ENCODE data around the gene TAF1D.
"Not testable (repeated sequence)": the region's sequence is repeated elsewhere in the genome, so short reads cannot be mapped to it uniquely, and the experiment has no call there.

The TAF1D gene, protein sequence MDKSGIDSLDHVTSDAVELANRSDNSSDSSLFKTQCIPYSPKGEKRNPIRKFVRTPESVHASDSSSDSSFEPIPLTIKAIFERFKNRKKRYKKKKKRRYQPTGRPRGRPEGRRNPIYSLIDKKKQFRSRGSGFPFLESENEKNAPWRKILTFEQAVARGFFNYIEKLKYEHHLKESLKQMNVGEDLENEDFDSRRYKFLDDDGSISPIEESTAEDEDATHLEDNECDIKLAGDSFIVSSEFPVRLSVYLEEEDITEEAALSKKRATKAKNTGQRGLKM

GRCh38 chr11:93741094-93741881 lies at the start of gene TAF1D, which contains the start of gene C11orf54:
TSS of gene TAF1D (minus strand) at chr11:93741495. CDS start at chr11:93739304, 2,191 bp downstream.
TSS of gene C11orf54 (plus strand) at chr11:93741672. CDS start at chr11:93747394, 5,722 bp downstream.
- peak; percentile 96 for DNase-seq

- no peak for DNase-seq
Measured at GRCh38 chr11:93784935-93785360, 43.7 kb upstream of the TAF1D start.

DNA sequence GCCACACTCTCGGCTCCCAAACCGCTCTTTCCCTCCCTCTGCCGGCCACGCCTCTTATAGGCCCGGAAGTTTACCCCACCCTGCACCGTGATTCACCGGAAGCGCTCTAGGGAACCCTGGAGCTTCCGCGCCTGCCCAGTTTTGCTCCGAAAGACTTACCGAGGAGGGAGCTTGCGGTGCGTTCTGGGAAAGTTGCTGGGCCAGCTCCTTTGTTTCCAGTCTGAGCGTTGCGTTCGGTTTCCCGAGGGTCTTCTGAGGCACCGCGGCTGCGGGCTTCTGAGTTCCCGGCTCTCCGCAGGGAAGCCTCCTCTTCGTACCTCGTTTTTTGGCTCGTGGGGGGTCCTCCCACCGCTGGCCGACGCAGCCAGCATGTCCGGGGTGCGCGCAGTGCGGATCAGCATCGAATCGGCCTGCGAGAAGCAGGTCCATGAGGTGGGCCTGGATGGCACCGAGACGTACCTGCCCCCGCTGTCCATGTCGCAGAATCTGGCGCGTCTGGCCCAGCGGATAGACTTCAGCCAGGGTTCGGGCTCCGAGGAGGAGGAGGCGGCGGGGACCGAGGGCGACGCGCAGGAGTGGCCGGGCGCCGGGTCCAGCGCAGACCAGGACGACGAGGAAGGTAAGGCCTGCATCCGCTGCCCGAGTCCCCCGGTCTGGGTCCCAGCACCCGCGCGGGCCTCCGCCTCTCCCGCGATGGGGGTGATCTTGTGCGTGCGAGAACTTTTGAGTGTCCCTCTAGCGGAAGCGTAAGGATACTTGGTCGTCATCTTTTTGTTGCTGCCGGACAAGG lies 43.0 kb upstream of the TAF1D start, which contains the start of gene MED17:
Gene MED17 (plus strand): TSS at position 138 of the 790 bp plus-strand sequence. CDS start 232 bp downstream, at position 370.
- peak; percentile 92 for DNase-seq

- DNase-seq, result no peak
Measured at GRCh38 chr11:93783765-93784144, 42.5 kb upstream of the TAF1D start.

DNA sequence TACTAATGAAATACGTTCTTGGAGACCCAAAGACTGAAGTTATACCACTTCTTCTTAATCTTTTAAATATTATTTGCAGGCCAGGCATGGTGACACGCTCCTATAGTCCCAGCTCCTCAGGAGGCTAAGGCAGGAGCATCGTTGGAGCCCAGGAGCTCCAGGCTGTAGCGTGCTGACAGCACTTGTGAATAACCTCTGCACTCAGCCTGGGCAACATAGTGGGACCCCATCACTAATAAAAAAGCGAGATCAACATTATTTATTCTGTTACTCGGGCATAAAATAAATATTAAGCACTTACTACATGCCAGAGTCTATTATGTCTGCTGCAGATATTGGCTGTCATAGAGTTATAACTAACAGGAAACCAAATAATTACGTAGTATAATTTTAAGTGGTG lies 42.1 kb upstream of the TAF1D start:
- no peak for DNase-seq

DNA sequence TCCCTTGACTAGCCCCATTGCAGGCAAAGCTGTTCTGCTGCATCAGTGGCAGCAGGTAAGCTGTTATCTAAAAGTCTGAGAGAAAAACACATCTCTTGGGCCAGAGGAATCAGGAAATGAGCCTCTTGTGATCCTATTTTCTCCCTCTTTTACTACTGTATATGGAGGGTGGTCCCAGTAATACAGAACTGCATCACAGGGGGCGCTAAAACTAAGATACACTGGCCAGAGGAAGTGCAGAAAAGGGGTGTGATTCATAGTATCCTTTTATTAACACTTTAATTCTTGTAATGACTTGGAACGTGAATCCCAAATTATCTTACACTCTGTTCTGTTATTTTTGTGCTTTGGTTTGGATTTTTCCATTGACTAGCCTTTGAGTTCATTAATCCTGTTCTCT lies 34.0 kb upstream of the TAF1D start:
- DNase-seq, result peak in 1 of 2 experiments; percentile 26

DNA sequence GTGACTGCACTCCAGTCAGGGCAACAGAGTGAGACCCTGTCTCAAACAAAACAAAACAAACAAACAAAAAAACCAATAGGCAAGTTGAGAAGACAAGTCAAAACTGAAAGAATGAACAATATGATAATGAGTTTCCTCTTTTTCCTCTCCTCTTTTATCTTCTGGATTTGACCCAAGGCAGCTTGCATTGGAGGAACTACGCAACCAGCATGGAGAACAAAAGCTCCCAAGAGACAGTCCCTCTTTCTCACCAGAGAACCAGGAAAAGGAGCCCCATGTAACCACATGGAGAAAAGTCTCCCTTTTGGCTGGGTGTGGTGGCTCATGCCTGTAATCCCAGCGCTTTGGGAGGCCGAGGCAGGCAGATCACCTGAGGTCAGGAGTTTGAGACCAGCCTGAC lies 33.3 kb upstream of the TAF1D start:
- not testable (repeated sequence) for DNase-seq

GRCh38 chr11:93773601-93774200 lies 32.4 kb upstream of the TAF1D start:
- DNase-seq, result no peak

DNA sequence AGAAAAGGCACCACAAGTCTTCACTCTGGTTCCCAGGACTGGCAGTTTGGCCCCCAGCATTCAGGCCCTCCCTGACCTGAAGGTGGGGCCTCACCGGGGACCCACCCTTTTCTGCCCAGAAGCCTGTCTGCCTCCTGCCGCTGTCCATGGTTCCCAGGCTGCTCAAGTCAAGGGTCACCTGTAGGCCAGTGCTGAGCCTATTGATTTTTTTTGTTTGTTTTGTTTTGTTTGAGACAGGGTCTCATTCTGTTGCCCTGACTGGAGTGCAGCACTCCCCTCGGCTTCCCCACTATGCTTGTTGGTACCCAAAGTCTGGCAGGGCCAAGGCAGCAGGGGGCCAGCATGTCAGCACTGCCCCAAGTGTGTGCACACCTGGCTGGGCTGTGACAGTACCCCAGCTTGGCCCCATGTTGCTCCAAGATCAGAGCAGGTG lies 31.8 kb upstream of the TAF1D start:
- DNase-seq, result no peak

- DNase-seq, result no peak
Measured at GRCh38 chr11:93772123-93772522, 30.8 kb upstream of the TAF1D start.

- no peak for DNase-seq
Measured at GRCh38 chr11:93770160-93770559, 28.9 kb upstream of the TAF1D start.

- no peak for DNase-seq
Measured at GRCh38 chr11:93767018-93767417, 25.7 kb upstream of the TAF1D start.

DNA sequence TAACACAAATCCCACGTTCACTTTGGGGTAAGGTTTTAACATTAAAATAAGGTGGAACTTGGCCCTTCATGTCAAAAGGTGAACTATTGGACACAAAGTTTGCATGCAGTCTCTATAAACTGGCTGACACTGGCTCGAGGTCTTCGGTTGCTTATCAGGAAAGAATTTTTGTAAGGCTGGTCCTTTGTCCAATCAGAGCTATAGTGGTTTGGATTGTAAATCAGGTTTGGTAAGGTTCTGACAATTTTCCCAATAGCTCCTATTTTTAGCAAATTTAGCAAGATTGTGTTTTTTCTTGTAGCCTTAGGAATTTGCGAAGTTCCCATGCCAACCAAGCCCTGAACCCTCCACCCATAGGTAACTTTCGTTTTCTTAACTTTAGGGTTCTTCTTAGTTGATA lies 25.2 kb upstream of the TAF1D start:
- no peak for DNase-seq

DNA sequence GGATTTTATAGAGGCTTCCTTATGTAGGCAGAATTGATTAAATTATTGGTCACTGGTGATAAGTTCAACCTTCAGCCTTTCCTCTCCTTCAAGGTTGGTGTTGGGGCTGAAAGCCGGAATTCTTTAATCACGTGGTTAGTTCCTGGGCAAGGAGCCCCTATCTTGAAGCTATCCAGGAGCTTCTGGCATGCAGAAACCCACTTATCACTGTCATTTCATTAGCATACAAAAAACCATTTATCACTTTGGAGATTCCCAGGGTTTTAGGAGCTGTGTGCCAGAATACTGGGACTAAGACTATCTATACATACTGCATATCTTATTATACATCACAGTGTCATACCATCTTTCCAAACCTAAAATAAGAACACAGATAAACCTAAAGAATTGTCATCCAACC lies 24.3 kb upstream of the TAF1D start:
- no peak for DNase-seq

GRCh38 chr11:93761910-93762309 lies 20.6 kb upstream of the TAF1D start:
- DNase-seq, result no peak

- not testable (repeated sequence) for DNase-seq
Measured at GRCh38 chr11:93759123-93759522, 17.8 kb upstream of the TAF1D start.

- no peak for DNase-seq
Measured at GRCh38 chr11:93757924-93758865, 16.9 kb upstream of the TAF1D start.

DNA sequence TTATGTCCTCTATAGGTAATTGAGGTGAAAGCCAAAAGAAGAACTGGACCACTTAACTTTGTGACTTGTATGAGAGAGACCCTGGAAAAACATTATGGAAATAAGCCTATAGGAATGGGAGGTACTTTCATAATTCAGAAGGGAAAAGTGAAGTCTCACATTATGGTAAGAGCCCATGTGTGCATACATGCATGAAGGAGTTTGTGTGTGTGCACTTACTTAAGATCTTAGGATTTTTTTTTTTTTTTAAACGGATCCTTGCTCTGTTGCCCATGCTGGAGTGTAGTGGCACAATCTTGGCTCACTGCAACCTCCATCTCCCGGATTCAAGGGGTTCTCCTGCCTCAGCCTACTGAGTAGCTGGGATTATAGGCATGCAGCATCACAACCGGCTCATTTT lies 16.0 kb upstream of the TAF1D start:
- no peak for DNase-seq

DNA sequence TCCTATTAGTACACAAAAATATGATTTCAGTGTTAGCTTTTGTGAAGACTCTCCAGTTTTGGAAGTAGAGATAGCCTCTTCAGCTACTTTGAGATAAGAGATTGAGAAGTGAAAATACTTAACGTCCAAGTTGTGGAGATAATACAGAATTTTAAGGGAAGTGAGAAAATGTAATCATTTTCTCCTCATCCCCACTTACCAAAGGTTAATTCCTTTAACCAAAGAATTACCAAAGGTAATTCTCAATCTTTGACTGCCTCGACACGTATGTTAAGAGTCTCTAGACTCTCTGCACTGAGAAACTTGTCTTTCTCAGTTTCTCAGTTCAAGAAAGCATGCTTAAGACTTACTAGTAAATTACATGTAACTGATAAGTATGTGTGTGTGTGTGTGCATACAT lies 15.5 kb upstream of the TAF1D start:
- DNase-seq, result no peak

DNA sequence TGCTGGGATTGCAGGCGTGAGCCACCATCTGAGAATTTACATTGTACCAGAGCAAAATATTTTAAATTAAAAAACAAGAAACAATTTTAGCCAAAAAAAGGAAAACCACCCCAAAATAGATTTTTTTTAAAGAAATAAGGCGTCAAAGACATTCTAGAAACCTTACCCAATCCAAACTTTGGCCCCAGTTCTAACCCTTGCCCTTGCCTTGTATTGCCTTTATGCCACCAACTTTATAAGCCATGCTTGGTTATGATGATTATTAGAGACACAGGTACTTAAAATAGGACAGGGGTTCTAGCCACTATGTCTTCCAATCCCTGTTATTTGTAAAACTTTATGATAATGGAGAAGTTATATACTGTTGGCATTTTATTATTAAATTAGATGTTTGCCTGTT lies 11.9 kb upstream of the TAF1D start:
- DNase-seq, result no peak

DNA sequence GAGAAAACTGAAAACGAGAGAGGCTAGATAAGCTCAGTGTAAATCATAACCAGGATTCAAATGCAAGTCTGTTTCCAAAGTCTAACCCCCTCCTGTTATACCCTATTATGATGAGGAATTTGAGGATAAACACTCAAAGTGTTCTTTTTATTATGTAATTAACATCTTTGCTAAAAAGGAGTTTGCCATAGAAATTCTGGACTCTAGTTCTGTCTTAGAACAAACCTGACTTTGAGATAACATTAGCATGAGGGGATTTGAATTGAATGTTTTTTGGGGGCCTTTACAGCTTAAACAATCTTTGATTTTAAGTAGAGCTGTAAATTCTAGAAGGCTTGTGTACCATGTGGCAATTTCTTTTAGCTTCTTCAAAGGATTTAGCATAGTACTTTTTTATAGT lies 9.7 kb upstream of the TAF1D start:
- DNase-seq, result no peak

DNA sequence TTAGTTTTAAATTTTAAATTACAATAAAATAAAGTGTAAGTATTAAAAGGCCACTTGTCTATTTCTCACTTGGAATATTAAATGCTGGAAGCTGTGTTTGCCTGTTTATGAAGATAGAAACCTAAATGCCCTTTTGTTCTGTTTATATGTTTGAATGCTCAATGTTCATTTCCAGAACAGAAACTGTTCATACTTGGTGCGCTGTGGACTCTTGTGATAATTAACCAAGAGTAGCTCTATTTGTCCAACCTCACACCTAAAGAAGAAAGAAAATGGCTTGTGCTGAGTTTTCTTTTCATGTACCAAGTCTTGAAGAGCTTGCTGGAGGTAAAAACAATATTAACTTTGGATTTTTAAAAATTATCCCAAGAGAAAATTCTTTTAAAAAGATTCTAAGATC lies 5.8 kb upstream of the TAF1D start:
- no peak for DNase-seq
